Ascending aorta (tissue), 2 donors: ENCODE measurements around the gene KLRC4. TPM values are rescaled to one million over a fixed set of nuclear protein-coding genes. Genes with fewer than 3 reads are reported as not detected.
A peak's percentile ranks its signal among the peaks of the same experiment; 100 is the strongest.
"Not testable (repeated sequence)": the region's sequence is repeated elsewhere in the genome, so short reads cannot be mapped to it uniquely, and the experiment has no call there.

ENCODE experiments used
- DNase-seq, 2 donors: peaks; one replicate each; pipeline ENCODE4 v3.0.0-alpha.2; 2019; ENCODE audit warnings: low spot score in 2 of 2
- H3K27ac ChIP-seq, 2 donors: fragments of 200-600 bp; sonication (generic); one replicate each; pipeline ENCODE4 v1.5.1; 2016 to 2017; ENCODE audit warnings: mild to moderate bottlenecking in 1 of 2
- H3K27me3 ChIP-seq: fragments of 200-600 bp; sonication (generic); one replicate; pipeline ENCODE4 v1.5.1; 2017
- H3K36me3 ChIP-seq, 2 donors: fragments of 200-600 bp; sonication (generic); one replicate each; pipeline ENCODE4 v1.5.1; 2016
- H3K4me1 ChIP-seq, 2 donors: fragments of 200-600 bp; sonication (generic); one replicate each; pipeline ENCODE4 v1.5.1; 2016 to 2017; ENCODE audit warnings: mild to moderate bottlenecking in 1 of 2
- H3K4me3 ChIP-seq, 2 donors: fragments of 200-600 bp; sonication (generic); one replicate each; pipeline ENCODE4 v1.5.1; 2016 to 2017; ENCODE audit warnings: mild to moderate bottlenecking in 1 of 2
- H3K9me3 ChIP-seq, 2 donors: fragments of 200-600 bp; sonication (generic); one replicate each; pipeline ENCODE4 v1.5.1; 2016
- intact Hi-C: fragments of 100-400 bp; cut with DNase I; formaldehyde crosslinking; loops from one replicate; pipeline ENCODE4 v1.15.1; 2023
- total RNA-seq: library from RNA; depleted of rRNA; stranded (reverse); fragments of >200 nt; gene quantifications from one replicate; pipeline ENCODE4 v1.1.0, GENCODE V29; 2016
- TF ChIP-seq, protein P1 (sequence below), 3 experiments: fragments of 200-600 bp in 2 of 3; fragments of 450-650 bp in 1 of 3; sonication (generic) in 2 of 3; IDR thresholded peaks; one replicate each; pipeline ENCODE4 v1.5.1; 2016 to 2019; ENCODE audit warnings: antibody characterized with exemption in 3 of 3, mild to moderate bottlenecking in 1 of 3, moderate library complexity in 1 of 3

The KLRC4 gene
- total RNA-seq, 1 donor from 2014 or later: not detected

DNA sequence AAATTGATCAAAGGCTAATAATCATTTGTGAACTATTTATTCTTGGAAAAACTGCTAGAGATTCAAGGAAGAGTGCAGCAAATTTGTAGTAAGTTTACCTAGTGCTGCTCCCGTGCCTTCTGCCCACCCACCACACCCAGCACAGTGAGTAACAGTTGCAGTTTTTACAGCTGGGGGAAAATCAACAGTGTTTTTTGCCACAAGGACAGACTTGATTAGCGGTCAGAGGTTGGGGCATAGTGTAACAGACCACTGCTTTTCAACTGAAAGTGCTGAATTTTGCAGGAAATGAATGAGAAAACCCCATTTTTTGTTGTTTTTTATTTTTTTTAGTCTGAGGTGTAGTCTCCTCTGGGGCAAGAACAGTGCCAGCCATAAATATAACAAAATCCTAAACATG, 12.3 kb downstream of the KLRC4 start:
- DNase-seq: no peak
- no peak overlapping the region for H3K27ac ChIP-seq
- no peaks in the 10 kb centered on the region for H3K4me1 ChIP-seq
- H3K36me3 ChIP-seq: no peaks in the 10 kb centered on the region
- TF ChIP-seq, protein P1, sequence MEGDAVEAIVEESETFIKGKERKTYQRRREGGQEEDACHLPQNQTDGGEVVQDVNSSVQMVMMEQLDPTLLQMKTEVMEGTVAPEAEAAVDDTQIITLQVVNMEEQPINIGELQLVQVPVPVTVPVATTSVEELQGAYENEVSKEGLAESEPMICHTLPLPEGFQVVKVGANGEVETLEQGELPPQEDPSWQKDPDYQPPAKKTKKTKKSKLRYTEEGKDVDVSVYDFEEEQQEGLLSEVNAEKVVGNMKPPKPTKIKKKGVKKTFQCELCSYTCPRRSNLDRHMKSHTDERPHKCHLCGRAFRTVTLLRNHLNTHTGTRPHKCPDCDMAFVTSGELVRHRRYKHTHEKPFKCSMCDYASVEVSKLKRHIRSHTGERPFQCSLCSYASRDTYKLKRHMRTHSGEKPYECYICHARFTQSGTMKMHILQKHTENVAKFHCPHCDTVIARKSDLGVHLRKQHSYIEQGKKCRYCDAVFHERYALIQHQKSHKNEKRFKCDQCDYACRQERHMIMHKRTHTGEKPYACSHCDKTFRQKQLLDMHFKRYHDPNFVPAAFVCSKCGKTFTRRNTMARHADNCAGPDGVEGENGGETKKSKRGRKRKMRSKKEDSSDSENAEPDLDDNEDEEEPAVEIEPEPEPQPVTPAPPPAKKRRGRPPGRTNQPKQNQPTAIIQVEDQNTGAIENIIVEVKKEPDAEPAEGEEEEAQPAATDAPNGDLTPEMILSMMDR (IDR thresholded peaks at IDR 0.05): no peak
- no peak overlapping the region for H3K4me3 ChIP-seq
- no peaks in the 10 kb centered on the region for H3K9me3 ChIP-seq
- intact Hi-C loops: no loop called here
- no peaks in the 10 kb centered on the region for H3K27me3 ChIP-seq

DNA sequence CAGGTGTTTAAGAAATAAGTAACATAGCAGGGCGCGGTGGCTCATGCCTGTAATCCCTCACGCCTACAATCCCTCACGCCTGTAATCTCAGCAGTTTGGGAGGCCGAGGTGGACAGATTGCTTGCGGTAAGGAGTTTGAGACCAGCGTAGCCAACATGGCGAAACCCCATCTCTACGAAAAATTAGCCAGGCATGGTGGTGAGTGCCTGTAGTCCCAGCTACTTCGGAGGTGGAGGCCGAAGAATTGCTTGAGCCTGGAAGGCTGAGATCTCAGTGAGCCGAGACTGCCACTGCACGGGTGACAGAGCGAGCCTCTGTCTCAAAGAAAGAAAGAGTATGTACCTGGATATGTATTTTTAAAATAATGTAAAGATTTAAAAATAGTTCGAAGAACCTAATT, 13.4 kb downstream of the KLRC4 start:
- H3K27me3 ChIP-seq, H3K4me3 ChIP-seq, H3K27ac ChIP-seq, DNase-seq, intact Hi-C loops, H3K36me3 ChIP-seq, H3K4me1 ChIP-seq, H3K9me3 ChIP-seq: not testable (repeated sequence)

DNA sequence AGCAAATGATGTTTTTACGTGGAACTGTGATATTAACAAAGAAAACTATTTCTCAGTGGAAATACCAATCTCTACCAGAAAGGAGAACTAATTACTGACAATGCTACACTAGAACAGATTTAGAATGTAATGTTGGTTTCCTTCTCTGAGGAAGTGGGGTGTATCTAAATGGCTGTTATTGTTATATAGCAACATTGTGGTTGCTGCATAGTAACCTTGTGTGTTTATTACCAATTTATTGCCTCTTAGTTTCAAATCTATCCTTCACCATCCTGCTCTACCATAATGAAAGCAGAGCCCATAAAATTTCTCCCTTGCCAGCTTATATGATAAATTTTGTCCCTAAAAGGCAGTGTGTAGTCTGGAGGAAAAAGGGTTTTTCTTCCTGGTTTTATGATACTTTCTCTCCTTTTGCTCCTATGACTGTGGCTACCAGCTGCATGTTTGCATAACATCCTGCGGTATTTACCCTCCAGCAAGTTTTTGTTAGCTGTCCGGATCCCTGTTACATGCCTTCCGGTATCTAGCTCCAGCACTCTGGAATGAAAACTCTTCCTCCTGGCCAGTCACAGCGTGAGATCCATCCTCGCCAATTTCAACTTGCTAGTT, 14.1 kb downstream of the KLRC4 start:
- DNase-seq: peak in 1 of 2 donors; percentile 65
- no peak overlapping the region for H3K27ac ChIP-seq

DNA sequence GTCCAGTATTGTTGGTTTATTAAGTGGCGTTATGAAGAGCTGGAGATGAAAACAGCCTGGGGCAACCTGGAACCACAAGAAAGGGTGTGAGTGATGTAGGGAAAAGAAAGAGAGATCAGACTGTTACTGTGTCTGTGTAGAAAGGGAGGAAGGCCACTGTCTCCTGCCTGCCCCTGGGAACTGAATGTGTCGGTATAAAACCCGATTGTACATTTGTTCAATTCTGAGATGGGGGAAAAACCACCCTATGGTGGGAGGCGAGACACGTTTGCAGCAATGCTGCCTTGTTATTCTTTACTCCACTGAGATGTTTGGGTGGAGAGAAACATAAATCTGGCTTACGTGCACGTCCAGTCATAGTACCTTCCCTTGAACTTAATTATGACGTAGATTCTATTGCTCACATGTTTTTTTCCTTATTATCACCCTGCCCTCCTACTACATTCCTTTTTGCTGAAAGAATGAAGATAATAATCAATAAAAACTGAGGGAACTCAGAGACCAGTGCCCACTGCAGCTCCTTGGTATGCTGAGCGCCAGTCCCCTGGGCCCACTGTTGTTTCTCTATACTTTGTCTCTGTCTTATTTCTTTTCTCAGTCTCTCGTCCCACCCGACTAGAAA, 14.9 kb downstream of the KLRC4 start:
- H3K27me3 ChIP-seq, H3K9me3 ChIP-seq, DNase-seq, intact Hi-C loops, H3K4me1 ChIP-seq, H3K36me3 ChIP-seq, H3K4me3 ChIP-seq, H3K27ac ChIP-seq: not testable (repeated sequence)

More for the DNA sequence above, 14.1 kb downstream of the KLRC4 start:
- H3K4me1 ChIP-seq: no peaks in the 10 kb centered on the region
- H3K36me3 ChIP-seq: no peaks in the 10 kb centered on the region
- H3K4me3 ChIP-seq: peak overlapping the region in 1 of 2 donors; percentile 14
- H3K9me3 ChIP-seq: no peaks in the 10 kb centered on the region
- intact Hi-C loops: no loop called here
- TF ChIP-seq, protein P1 (IDR thresholded peaks at IDR 0.05): no peak
- no peaks in the 10 kb centered on the region for H3K27me3 ChIP-seq

DNA sequence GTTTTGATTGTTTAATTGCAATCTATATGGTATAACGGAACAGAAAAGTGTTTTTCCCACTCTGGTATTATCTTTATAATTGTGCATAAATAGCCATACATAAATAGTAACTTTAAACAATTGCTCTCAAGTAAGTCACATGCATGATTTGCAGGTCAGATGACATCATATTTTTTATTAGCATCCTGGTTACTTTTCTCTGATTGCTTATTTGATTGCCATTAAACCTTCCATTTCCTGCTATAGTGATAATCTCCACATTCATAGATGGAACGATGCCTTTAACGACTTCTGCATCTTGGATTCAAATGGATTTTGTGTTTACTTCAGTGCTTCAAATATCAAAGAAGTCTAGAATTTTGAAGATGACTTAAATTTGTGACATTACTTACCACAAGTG, 16.3 kb downstream of the KLRC4 start:
- no peaks in the 10 kb centered on the region for H3K36me3 ChIP-seq
- H3K27ac ChIP-seq: no peak overlapping the region
- intact Hi-C loops: no loop called here
- no peak overlapping the region for H3K4me3 ChIP-seq
- no peaks in the 10 kb centered on the region for H3K4me1 ChIP-seq
- H3K27me3 ChIP-seq: no peaks in the 10 kb centered on the region
- TF ChIP-seq, protein P1 (IDR thresholded peaks at IDR 0.05): no peak
- DNase-seq: no peak
- no peaks in the 10 kb centered on the region for H3K9me3 ChIP-seq

DNA sequence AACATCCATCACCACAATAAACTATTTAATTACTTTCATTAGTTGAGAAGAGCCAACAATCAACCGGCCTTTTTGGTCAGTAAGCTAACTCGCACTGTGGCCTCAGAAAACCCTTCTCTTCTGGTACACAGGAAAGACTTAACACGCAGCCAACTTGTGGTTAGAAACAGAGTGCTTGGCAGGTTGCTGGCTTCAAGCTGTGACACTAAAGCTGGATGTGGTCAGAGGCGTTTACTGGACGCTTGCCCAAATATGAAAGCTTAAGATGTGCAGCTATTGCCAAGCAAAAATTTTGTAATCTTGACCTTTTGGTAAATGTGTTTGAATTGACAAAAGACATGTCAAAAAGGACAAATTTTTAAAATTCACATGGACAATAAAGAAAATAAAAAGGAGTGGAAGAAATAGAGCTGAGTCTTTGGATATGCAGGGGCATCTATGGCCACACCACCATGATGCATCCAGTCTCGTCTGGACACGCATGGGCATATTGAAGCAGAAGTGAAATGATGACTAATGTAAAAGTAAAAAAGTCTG, 17.1 kb downstream of the KLRC4 start:
- TF ChIP-seq, protein P1 (IDR thresholded peaks at IDR 0.05): no peak
- no peak overlapping the region for H3K27ac ChIP-seq
- no peaks in the 10 kb centered on the region for H3K9me3 ChIP-seq
- intact Hi-C loops: no loop called here
- H3K27me3 ChIP-seq: no peaks in the 10 kb centered on the region
- DNase-seq: peak; percentile 23 to 78
- no peaks in the 10 kb centered on the region for H3K36me3 ChIP-seq
- no peak overlapping the region for H3K4me3 ChIP-seq
- no peaks in the 10 kb centered on the region for H3K4me1 ChIP-seq

DNA sequence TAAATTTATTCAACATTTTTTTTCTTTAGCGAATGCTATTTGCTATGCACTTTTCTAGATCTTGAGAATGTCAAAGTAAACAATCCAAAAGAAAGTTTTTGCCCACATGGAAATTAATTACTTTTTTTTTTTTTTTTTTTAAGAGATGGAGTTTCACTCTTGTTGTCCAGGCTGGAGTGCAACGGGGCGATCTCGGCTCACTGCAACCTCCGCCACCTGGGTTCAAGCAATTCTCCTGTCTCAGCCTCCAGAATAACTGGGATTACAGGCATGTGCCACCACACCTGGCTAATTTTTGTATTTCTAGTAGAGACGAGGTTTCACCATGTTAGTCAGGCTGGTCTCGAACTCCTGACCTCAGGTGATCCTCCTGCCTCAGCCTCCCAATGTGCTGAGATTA, 18.6 kb downstream of the KLRC4 start:
- H3K36me3 ChIP-seq, H3K27ac ChIP-seq, intact Hi-C loops, H3K4me1 ChIP-seq, H3K27me3 ChIP-seq, H3K4me3 ChIP-seq, DNase-seq, H3K9me3 ChIP-seq: not testable (repeated sequence)
